Measurements from ENCODE around the gene GNG11. TPM values are rescaled to one million over a fixed set of nuclear protein-coding genes. Genes with fewer than 3 reads are reported as not detected.

The GNG11 gene
- total and polyA plus RNA-seq, 2 donors (not counting 3 experiments of a cell fraction or from before 2014, with no cell fraction given), result 92.3 to 208 TPM

DNA sequence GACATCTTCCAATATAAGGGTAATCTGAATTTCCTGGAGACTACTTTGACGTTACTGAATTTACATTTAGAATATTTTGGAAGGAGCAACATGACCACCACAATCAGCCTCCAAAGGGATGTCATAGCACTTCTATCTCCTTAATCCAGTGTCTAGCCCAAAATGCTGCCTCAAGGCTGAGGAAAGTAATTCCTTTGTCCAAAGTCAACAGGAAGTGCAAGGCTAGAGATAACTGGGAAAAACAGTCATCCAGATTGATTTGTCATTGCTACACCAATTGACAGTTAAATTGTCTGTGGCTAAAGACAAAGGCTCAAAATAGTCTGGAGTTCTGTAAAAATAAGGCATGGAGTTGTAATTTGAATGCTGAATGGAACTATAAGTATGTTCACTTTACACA, 27.1 kb upstream of the GNG11 start:
- ChIA-PET POLR2A (no interaction called here), CTCF (interaction anchor here (2.6 kb wide), 1 partner anchor 9 kb away, joined by 11 read pairs; no protein-coding TSS in a partner anchor)
- Histone ChIP-seq H3K27ac (ENCODE audit: insufficient read depth, low read depth, low read length) (no peak overlapping the region), H3K36me3 (ENCODE audit: control insufficient read depth in 2 of 2, extremely low read depth in 1 of 2, insufficient read depth in 2 of 2, low read length in 2 of 2) (no peaks in the 10 kb centered on the region), H3K4me1 (ENCODE audit: control insufficient read depth, extremely low read depth, insufficient read depth, low read length) (peaks cover 23% of the 10 kb centered on the region), H3K4me2 (ENCODE audit: insufficient read depth, low read length) (no peak overlapping the region), H3K4me3 (replicated peaks in 1 of 3; ENCODE audit: insufficient read depth in 1 of 3, low read depth in 1 of 3, low read length in 3 of 3) (no peak overlapping the region), H4K20me1 (replicated peaks; ENCODE audit: control insufficient read depth, extremely low read depth, insufficient read depth, low read length) (no peaks in the 10 kb centered on the region), H3K9me3 (replicated peaks; ENCODE audit: control insufficient read depth, insufficient read depth, low read length) (no peaks in the 10 kb centered on the region), H2AFZ (ENCODE audit: low read depth, low read length) (no peak overlapping the region), H3K9ac (replicated peaks; ENCODE audit: extremely low read depth, insufficient read depth, low read length) (no peak overlapping the region), H3K27me3 (ENCODE audit: control insufficient read depth in 2 of 2, insufficient read depth in 2 of 2, low read length in 2 of 2) (peaks cover 7 to 8% of the 10 kb centered on the region in 2 experiments), H3K79me2 (ENCODE audit: control insufficient read depth, insufficient read depth, low read length) (no peaks in the 10 kb centered on the region), H3K9me1 (replicated peaks; ENCODE audit: control insufficient read depth, extremely low read depth, insufficient read depth, low read length) (no peaks in the 10 kb centered on the region)
- BruUV-seq (replicated peaks), result no TSS peak
- dilution Hi-C loops (cut with MboI; ENCODE audit: extremely low pct_ligation_motif_present, low sequenced_read_pairs), result no loop called here
- intact Hi-C loops (cut with micrococcal nuclease), result loop anchor here (5.0 kb wide), 1 partner anchor 503 kb away; no protein-coding TSS in a partner anchor
- DNase-seq (ENCODE audit: low read depth, low spot score), result no peak
- no peak for FAIRE-seq
- TF ChIP-seq, protein P1, sequence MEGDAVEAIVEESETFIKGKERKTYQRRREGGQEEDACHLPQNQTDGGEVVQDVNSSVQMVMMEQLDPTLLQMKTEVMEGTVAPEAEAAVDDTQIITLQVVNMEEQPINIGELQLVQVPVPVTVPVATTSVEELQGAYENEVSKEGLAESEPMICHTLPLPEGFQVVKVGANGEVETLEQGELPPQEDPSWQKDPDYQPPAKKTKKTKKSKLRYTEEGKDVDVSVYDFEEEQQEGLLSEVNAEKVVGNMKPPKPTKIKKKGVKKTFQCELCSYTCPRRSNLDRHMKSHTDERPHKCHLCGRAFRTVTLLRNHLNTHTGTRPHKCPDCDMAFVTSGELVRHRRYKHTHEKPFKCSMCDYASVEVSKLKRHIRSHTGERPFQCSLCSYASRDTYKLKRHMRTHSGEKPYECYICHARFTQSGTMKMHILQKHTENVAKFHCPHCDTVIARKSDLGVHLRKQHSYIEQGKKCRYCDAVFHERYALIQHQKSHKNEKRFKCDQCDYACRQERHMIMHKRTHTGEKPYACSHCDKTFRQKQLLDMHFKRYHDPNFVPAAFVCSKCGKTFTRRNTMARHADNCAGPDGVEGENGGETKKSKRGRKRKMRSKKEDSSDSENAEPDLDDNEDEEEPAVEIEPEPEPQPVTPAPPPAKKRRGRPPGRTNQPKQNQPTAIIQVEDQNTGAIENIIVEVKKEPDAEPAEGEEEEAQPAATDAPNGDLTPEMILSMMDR (IDR thresholded peaks at IDR 0.05; ENCODE audit: extremely low read depth in 1 of 2, insufficient read depth in 1 of 2, low read depth in 1 of 2, low read length in 2 of 2), result no peak
- TF ChIP-seq MYC (IDR thresholded peaks at IDR 0.05; ENCODE audit: low read depth, low read length), result no peak
- peak; percentile 82 for TF ChIP-seq GATA2 (IDR thresholded peaks at IDR 0.05; ENCODE audit: insufficient read depth, insufficient read length, low read depth, low read length)
- TF ChIP-seq FOS (IDR thresholded peaks at IDR 0.05; ENCODE audit: borderline replicate concordance, insufficient read depth, low read length), result peak; percentile 30

DNA sequence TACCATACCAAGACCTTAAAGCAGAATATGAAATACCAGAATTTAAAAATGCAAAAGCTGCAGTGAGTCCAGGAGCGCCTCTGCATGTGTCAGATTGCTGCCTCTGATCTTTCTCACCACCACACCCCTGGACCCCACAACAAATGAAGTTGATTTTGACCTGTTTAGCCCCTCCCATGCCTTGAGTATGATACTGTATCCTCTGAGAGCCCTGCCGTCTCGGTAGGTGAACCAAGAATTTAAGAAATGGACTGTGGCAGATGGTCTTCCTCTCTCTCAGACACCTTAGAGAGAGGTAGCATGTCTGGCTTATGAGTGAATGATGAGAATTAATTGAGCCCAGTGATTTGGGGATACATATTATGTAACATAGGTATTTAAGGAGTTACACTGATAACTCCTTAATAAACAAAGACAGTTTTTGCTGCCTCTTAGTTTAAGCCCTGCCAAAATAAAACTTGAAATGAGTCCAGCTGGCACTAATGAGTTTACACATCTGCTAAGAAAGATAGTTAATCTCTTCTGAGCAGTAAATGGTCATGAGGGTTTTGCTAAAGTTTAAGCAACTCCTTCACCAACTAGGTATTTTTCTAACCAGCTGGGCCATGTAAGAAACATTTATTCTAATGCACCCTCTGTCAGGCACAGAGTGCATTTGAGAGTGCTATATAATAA, 26.4 kb upstream of the GNG11 start:
- Histone ChIP-seq H3K9me1 (replicated peaks; ENCODE audit: control insufficient read depth, extremely low read depth, insufficient read depth, low read length) (no peaks in the 10 kb centered on the region), H3K9me3 (replicated peaks; ENCODE audit: control insufficient read depth, insufficient read depth, low read length) (no peaks in the 10 kb centered on the region), H3K9ac (replicated peaks; ENCODE audit: extremely low read depth, insufficient read depth, low read length) (no peak overlapping the region), H3K4me2 (ENCODE audit: insufficient read depth, low read length) (no peak overlapping the region), H3K36me3 (ENCODE audit: control insufficient read depth in 2 of 2, extremely low read depth in 1 of 2, insufficient read depth in 2 of 2, low read length in 2 of 2) (no peaks in the 10 kb centered on the region), H3K27ac (ENCODE audit: insufficient read depth, low read depth, low read length) (no peak overlapping the region), H3K27me3 (ENCODE audit: control insufficient read depth in 2 of 2, insufficient read depth in 2 of 2, low read length in 2 of 2) (peaks cover 7 to 14% of the 10 kb centered on the region in 2 experiments), H4K20me1 (replicated peaks; ENCODE audit: control insufficient read depth, extremely low read depth, insufficient read depth, low read length) (no peaks in the 10 kb centered on the region), H3K4me1 (ENCODE audit: control insufficient read depth, extremely low read depth, insufficient read depth, low read length) (peaks cover 18% of the 10 kb centered on the region), H2AFZ (ENCODE audit: low read depth, low read length) (no peak overlapping the region), H3K4me3 (replicated peaks in 1 of 3; ENCODE audit: insufficient read depth in 1 of 3, low read depth in 1 of 3, low read length in 3 of 3) (no peak overlapping the region), H3K79me2 (ENCODE audit: control insufficient read depth, insufficient read depth, low read length) (no peaks in the 10 kb centered on the region)
- POLR2A ChIA-PET, result no interaction called here
- TF ChIP-seq EZH2 (IDR thresholded peaks at IDR 0.05; ENCODE audit: borderline replicate concordance, low read depth, low read length, severe bottlenecking) (no peak), MYC (IDR thresholded peaks at IDR 0.05; ENCODE audit: low read depth, low read length) (no peak), GATA2 (IDR thresholded peaks at IDR 0.05; ENCODE audit: insufficient read depth, insufficient read length, low read depth, low read length) (no peak), FOS (IDR thresholded peaks at IDR 0.05; ENCODE audit: borderline replicate concordance, insufficient read depth, low read length) (no peak), JUN (IDR thresholded peaks at IDR 0.05; ENCODE audit: borderline replicate concordance, insufficient read depth, insufficient read length, low read depth) (no peak), POLR2AphosphoS5 (IDR thresholded peaks at IDR 0.05; ENCODE audit: insufficient read depth, low read depth, low read length) (no peak), POLR2A (IDR thresholded peaks at IDR 0.05; ENCODE audit: low read depth, low read length) (no peak)
- TF ChIP-seq, protein P1 (IDR thresholded peaks at IDR 0.05; ENCODE audit: extremely low read depth in 1 of 2, insufficient read depth in 1 of 2, low read depth in 1 of 2, low read length in 2 of 2), result no peak
- TF ChIP-seq, protein P2, sequence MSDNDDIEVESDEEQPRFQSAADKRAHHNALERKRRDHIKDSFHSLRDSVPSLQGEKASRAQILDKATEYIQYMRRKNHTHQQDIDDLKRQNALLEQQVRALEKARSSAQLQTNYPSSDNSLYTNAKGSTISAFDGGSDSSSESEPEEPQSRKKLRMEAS (IDR thresholded peaks at IDR 0.05; ENCODE audit: insufficient read depth, insufficient read length), result no peak
- BruUV-seq (replicated peaks), result no TSS peak
- CTCF ChIA-PET, result interaction anchor here (1.8 kb wide), 1 partner anchor 192 kb away, joined by 9 read pairs; no protein-coding TSS in a partner anchor
- intact Hi-C loops (cut with micrococcal nuclease) (loop anchor here (5.0 kb wide), 1 partner anchor 502 kb away; no protein-coding TSS in a partner anchor), dilution Hi-C loops (cut with MboI; ENCODE audit: extremely low pct_ligation_motif_present, low sequenced_read_pairs) (no loop called here)
- DNase-seq (ENCODE audit: low read depth, low spot score), result peak; percentile 41
- FAIRE-seq, result no peak
